Esophagus muscularis mucosa (tissue), 4 donors: ENCODE measurements around the gene SLC14A1. TPM values are rescaled to one million over a fixed set of nuclear protein-coding genes. Genes with fewer than 3 reads are reported as not detected.

Experiments used
- DNase-seq: peaks from one replicate; pipeline ENCODE4 v3.0.0-alpha.2; 2017; ENCODE audit errors: extremely low spot score
- H3K27ac ChIP-seq, 4 donors: fragments of 200-600 bp; sonication (generic); replicated peaks in 1 of 4; 1 replicate in 3 of 4; 2 replicates in 1 of 4; pipeline ENCODE4 v1.5.1; 2016 to 2019; ENCODE audit warnings: mild to moderate bottlenecking in 1 of 4
- H3K27me3 ChIP-seq, 4 donors: fragments of 200-600 bp; sonication (generic); one replicate each; pipeline versions ENCODE4 v1.5.1 to v1.6.0; 2016 to 2019
- H3K36me3 ChIP-seq, 4 donors: fragments of 200-600 bp; sonication (generic); one replicate each; pipeline ENCODE4 v1.5.1; 2016 to 2019
- H3K4me1 ChIP-seq, 4 donors: fragments of 200-600 bp; sonication (generic); one replicate each; pipeline ENCODE4 v1.5.1; 2016 to 2019
- H3K4me3 ChIP-seq, 4 donors: fragments of 200-600 bp; sonication (generic); 1 replicate in 2 of 4; 2 replicates in 2 of 4; pipeline ENCODE4 v1.5.1; 2016 to 2019; ENCODE audit warnings: mild to moderate bottlenecking in 4 of 4, moderate library complexity in 1 of 4
- H3K9me3 ChIP-seq, 4 donors: fragments of 200-600 bp; sonication (generic); 1 replicate in 3 of 4; 2 replicates in 1 of 4; pipeline ENCODE4 v1.5.1; 2016 to 2019
- CTCF ChIP-seq, 3 experiments: fragments of 200-600 bp in 2 of 3; fragments of 450-650 bp in 1 of 3; sonication (generic) in 2 of 3; IDR thresholded peaks; one replicate each; pipeline ENCODE4 v1.5.1; 2017 to 2019; ENCODE audit warnings: antibody characterized with exemption in 3 of 3, mild to moderate bottlenecking in 2 of 3, moderate library complexity in 1 of 3
- EP300 ChIP-seq: sonication (generic); formaldehyde crosslinking; IDR thresholded peaks from one replicate; pipeline ENCODE4 v1.6.1; 2017; ENCODE audit warnings: antibody characterized with exemption
- POLR2A ChIP-seq: fragments of 450-650 bp; IDR thresholded peaks from one replicate; pipeline ENCODE4 v1.6.1; 2017; ENCODE audit warnings: antibody characterized with exemption, moderate library complexity, mild to moderate bottlenecking, low read depth
- POLR2AphosphoS5 ChIP-seq, 2 donors: sonication (generic); formaldehyde crosslinking; IDR thresholded peaks; one replicate each; pipeline ENCODE4 v1.6.1; 2017; ENCODE audit warnings: antibody characterized with exemption in 2 of 2
- WGBS: methylation state at CpG from one replicate; pipeline ENCODE4 v1.1.5; 2018; 5-methylcytosine and 5-hydroxymethylcytosine counted together
- intact Hi-C: fragments of 100-400 bp; cut with DNase I; formaldehyde crosslinking; loops from one replicate; pipeline ENCODE4 v1.15.1; 2023
- total RNA-seq, 4 donors: library from RNA; depleted of rRNA; stranded (reverse); fragments of >200 nt; gene quantifications; one replicate each; pipeline versions ENCODE4 v1.1.0 to v1.2.1, GENCODE V29; 2016

SLC14A1 gene
- total RNA-seq, 4 donors from 2014 or later, result 0.42 to 4.8 (median 1.5) TPM

- Histone ChIP-seq H3K27ac (no peak overlapping the region), H3K4me1 (peaks cover 4 to 10% (median 5%) of the 10 kb centered on the region in 4 donors), H3K9me3 (no peaks in the 10 kb centered on the region), H3K36me3 (no peaks in the 10 kb centered on the region), H3K27me3 (no peaks in the 10 kb centered on the region), H3K4me3 (no peak overlapping the region)
- TF ChIP-seq POLR2AphosphoS5 (IDR thresholded peaks at IDR 0.05) (peak in 1 of 2 donors; percentile 5), EP300 (no peak)
- DNase-seq, result peak; percentile 53
- intact Hi-C loops, result no loop called here
- WGBS, result 38% methylated on average over 4 of the region's 4 CpGs
These were observed 61.2 kb downstream of the SLC14A1 start for GRCh38 chr18:45785134-45785533.

GRCh38 chr18:45786941-45787340 is 63.0 kb downstream of the SLC14A1 start:
- intact Hi-C loops, result no loop called here
- Histone ChIP-seq H3K27me3 (no peaks in the 10 kb centered on the region), H3K27ac (no peak overlapping the region), H3K9me3 (no peaks in the 10 kb centered on the region), H3K36me3 (no peaks in the 10 kb centered on the region), H3K4me3 (no peak overlapping the region), H3K4me1 (peaks cover 4 to 10% (median 5%) of the 10 kb centered on the region in 4 donors)
- TF ChIP-seq POLR2A (no peak), CTCF (IDR thresholded peaks at IDR 0.05) (no peak), POLR2AphosphoS5 (IDR thresholded peaks at IDR 0.05) (no peak), EP300 (no peak)
- DNase-seq, result peak; percentile 55
- 94% methylated on average over 3 of the region's 3 CpGs for WGBS

- H3K9me3 ChIP-seq, result peaks cover 0 to 1% (median 0%) of the 10 kb centered on the region in 4 donors
- no peaks in the 10 kb centered on the region for H3K36me3 ChIP-seq
- intact Hi-C loops, result no loop called here
- H3K4me1 ChIP-seq, result peaks cover 4 to 10% (median 5%) of the 10 kb centered on the region in 4 donors
- H3K27me3 ChIP-seq, result no peaks in the 10 kb centered on the region
- TF ChIP-seq EP300, result no peak
- TF ChIP-seq CTCF (IDR thresholded peaks at IDR 0.05), result no peak
- no peak for TF ChIP-seq POLR2AphosphoS5 (IDR thresholded peaks at IDR 0.05)
- no peak for TF ChIP-seq POLR2A
- 83% methylated on average over 1 of the region's 1 CpG for WGBS
- no peak overlapping the region for H3K4me3 ChIP-seq
- peak; percentile 7 for DNase-seq
- H3K27ac ChIP-seq, result no peak overlapping the region
These were observed 63.4 kb downstream of the SLC14A1 start for GRCh38 chr18:45787346-45787745.

GRCh38 chr18:45788861-45789260 is 64.9 kb downstream of the SLC14A1 start:
- Histone ChIP-seq H3K9me3 (peaks cover 0 to 7% (median 2%) of the 10 kb centered on the region in 4 donors), H3K27me3 (no peaks in the 10 kb centered on the region), H3K27ac (no peak overlapping the region), H3K4me3 (no peak overlapping the region), H3K4me1 (peaks cover 0 to 4% (median 4%) of the 10 kb centered on the region in 4 donors), H3K36me3 (no peaks in the 10 kb centered on the region)
- WGBS, result 88% methylated on average over 3 of the region's 3 CpGs
- no peak for TF ChIP-seq CTCF (IDR thresholded peaks at IDR 0.05)
- no peak for TF ChIP-seq POLR2A
- TF ChIP-seq EP300, result no peak
- TF ChIP-seq POLR2AphosphoS5 (IDR thresholded peaks at IDR 0.05), result no peak
- intact Hi-C loops, result no loop called here
- DNase-seq, result no peak

GRCh38 chr18:45792506-45793263 is 68.7 kb downstream of the SLC14A1 start:
- no peak overlapping the region for H3K27ac ChIP-seq
- no peak for TF ChIP-seq POLR2AphosphoS5 (IDR thresholded peaks at IDR 0.05)
- no peak for TF ChIP-seq EP300
- no peak for TF ChIP-seq POLR2A
- TF ChIP-seq CTCF (IDR thresholded peaks at IDR 0.05), result no peak
- WGBS, result 76% methylated on average over 5 of the region's 5 CpGs
- peaks cover 0 to 7% (median 2%) of the 10 kb centered on the region in 4 donors for H3K9me3 ChIP-seq
- H3K4me1 ChIP-seq, result no peaks in the 10 kb centered on the region
- no peak for DNase-seq
- no peaks in the 10 kb centered on the region for H3K27me3 ChIP-seq
- H3K36me3 ChIP-seq, result no peaks in the 10 kb centered on the region
- H3K4me3 ChIP-seq, result no peak overlapping the region
- intact Hi-C loops, result no loop called here
